ENCODE measurements around the gene C1orf210.

Gene C1orf210

DNA sequence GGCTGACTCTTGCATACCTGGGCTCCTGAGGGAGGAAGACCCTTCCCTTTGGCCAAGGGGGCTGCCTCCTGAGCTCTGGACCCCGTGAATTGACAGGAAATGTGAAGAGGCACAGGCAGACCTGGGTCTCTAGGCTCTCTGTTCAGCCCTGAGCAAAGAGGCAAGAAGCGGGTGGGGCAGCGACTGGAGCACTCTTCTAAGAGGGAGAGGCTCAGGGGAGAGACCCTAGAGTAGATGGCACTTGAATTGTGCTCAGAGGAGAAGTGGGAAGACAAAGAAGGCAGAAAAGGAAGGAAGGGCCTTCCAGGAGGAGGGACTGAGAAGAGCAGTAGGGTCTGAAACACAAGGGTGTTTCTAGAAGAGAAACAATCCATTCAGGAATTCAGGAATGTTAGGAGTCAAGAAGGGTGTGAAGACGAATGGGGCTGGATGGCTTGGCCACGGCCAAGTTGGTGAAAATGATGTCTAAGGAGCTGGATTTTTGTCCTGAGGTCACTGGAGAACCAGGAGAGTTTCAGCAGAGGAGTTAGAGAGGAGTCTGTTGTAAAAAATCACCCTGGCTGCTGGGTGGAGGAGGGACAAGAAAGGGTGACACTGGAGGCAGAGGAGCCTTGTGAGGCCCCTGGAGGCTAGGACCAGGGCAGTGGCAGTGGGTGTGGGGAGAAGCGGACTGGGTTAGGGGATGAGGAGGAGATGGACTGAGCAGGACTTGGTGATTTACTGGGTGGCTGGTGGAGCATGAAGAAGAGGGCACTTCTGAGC, 20.7 kb upstream of the C1orf210 start:
- Mint-ChIP-seq H3K27me3 (peaks cover 3% of the 10 kb centered on the region), H3K4me1 (no peaks in the 10 kb centered on the region), H3K9me3 (no peaks in the 10 kb centered on the region), H3K4me3 (no peak overlapping the region), H3K36me3 (ENCODE audit: low read depth) (no peaks in the 10 kb centered on the region), H3K27ac (no peak overlapping the region)
- no peak for ATAC-seq
- no peak for DNase-seq

DNA sequence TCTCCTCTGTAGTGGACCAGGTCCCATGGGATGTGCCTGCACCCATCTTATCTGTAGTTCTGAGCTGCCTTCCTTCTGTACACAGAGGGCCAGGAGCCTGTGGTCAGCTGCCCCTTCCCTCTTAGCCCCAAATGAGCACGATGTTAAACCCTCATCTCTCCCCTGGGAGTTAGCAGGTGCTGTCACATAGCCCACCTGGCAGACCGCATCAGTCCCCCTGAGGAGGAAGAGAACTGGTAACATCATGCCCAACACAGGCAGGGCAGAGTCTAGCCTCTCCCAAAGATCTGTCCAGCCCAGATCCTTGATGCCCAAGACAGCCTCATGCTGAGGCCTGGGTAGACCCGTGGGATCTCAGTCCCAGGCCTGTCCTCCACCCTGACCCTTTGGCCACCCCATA, 20.1 kb upstream of the C1orf210 start:
- Mint-ChIP-seq H3K27ac (no peak overlapping the region), H3K27me3 (peaks cover 3% of the 10 kb centered on the region), H3K36me3 (ENCODE audit: low read depth) (no peaks in the 10 kb centered on the region), H3K4me3 (no peak overlapping the region), H3K4me1 (no peaks in the 10 kb centered on the region), H3K9me3 (no peaks in the 10 kb centered on the region)
- ATAC-seq (no peak), DNase-seq (no peak)

DNA sequence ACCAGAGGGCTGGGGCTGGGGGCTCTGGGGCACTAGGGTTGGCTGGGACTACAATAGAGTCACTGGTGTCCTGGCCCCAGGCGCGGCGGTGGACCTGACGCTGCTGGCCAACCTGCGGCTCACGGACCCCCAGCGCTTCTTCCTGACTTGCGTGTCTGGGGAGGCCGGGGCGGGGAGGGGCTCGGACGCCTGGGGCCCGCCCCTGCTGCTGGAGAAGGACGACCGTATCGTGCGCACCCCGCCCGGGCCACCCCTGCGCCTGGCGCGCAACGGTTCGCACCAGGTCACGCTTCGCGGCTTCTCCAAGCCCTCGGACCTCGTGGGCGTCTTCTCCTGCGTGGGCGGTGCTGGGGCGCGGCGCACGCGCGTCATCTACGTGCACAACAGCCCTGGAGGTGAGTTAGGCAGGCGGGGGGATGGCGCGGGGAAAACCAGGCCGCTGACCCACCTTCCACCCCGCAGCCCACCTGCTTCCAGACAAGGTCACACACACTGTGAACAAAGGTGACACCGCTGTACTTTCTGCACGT, 19.5 kb upstream of the C1orf210 start:
- peaks cover 3% of the 10 kb centered on the region for H3K27me3 Mint-ChIP-seq
- ATAC-seq (no peak), DNase-seq (no peak)
- H3K4me3 Mint-ChIP-seq, result no peak overlapping the region
- H3K4me1 Mint-ChIP-seq, result no peaks in the 10 kb centered on the region
- no peaks in the 10 kb centered on the region for H3K36me3 Mint-ChIP-seq (ENCODE audit: low read depth)
- no peaks in the 10 kb centered on the region for H3K9me3 Mint-ChIP-seq
- H3K27ac Mint-ChIP-seq, result no peak overlapping the region

DNA sequence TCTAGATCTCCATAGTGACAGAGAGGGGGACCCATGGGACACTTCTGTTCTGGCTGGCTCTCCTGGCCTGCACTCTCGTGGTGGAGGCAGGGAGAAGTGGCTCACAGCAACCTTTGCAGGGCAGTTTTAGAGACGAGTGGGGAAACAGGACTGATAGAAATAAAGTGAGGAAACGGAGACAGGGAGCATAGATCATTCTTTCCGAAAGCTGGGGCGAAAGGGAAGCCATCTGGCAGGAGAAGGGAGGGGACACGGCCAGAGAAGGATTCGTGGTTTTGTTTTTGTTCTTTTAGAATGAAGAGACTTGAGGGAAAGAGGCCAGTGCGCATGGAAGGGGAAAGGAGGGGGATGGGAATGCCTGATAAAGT, 18.9 kb upstream of the C1orf210 start:
- H3K4me3 Mint-ChIP-seq, result no peak overlapping the region
- no peaks in the 10 kb centered on the region for H3K36me3 Mint-ChIP-seq (ENCODE audit: low read depth)
- DNase-seq (no peak), ATAC-seq (no peak)
- no peaks in the 10 kb centered on the region for H3K9me3 Mint-ChIP-seq
- H3K27ac Mint-ChIP-seq, result no peak overlapping the region
- H3K27me3 Mint-ChIP-seq, result peaks cover 3% of the 10 kb centered on the region
- H3K4me1 Mint-ChIP-seq, result no peaks in the 10 kb centered on the region

DNA sequence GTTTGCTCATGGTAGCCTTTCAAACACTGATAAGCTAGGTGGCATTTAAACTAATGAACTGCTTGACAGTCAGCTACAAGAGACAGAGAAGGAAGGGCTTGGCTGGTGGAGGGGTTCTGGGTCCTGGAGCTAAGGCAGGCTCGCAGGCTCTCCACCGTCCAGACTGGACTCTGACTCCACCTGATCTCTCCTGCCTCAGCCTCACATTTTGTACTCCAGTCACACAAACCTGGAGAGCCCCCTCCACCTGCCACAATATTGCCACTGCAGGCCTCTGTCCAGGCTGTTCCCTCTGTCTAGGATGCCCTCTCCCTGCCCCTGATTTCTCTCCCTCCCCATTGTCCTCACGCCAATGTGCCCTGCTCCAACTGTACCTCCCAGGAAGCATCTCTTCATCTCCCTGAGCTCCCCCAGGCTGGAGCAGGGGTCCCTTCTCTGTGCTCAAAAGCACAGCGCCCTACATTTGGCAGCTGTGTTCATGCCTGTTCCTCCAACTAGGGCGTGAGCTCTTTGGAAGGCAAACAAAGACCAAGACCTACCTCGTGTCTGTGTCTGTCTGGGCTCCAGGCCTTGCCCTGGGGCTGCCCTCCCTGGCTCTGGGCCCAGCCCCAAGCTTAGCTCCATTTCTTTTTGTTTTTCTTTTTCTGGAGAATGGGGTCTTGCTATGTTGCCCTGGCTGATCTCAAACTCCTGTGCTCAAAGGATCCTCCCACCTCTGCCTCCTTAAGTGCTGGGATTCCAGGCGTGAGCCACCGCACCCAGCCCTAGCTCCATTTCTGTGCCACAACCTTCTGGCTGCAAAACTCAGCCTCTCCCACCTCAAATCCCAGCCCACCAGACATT, 18.3 kb upstream of the C1orf210 start:
- no peak for ATAC-seq
- H3K36me3 Mint-ChIP-seq (ENCODE audit: low read depth), result no peaks in the 10 kb centered on the region
- H3K27ac Mint-ChIP-seq, result no peak overlapping the region
- H3K9me3 Mint-ChIP-seq, result no peaks in the 10 kb centered on the region
- no peak for DNase-seq
- peaks cover 3% of the 10 kb centered on the region for H3K27me3 Mint-ChIP-seq
- H3K4me1 Mint-ChIP-seq, result no peaks in the 10 kb centered on the region
- H3K4me3 Mint-ChIP-seq, result no peak overlapping the region

DNA sequence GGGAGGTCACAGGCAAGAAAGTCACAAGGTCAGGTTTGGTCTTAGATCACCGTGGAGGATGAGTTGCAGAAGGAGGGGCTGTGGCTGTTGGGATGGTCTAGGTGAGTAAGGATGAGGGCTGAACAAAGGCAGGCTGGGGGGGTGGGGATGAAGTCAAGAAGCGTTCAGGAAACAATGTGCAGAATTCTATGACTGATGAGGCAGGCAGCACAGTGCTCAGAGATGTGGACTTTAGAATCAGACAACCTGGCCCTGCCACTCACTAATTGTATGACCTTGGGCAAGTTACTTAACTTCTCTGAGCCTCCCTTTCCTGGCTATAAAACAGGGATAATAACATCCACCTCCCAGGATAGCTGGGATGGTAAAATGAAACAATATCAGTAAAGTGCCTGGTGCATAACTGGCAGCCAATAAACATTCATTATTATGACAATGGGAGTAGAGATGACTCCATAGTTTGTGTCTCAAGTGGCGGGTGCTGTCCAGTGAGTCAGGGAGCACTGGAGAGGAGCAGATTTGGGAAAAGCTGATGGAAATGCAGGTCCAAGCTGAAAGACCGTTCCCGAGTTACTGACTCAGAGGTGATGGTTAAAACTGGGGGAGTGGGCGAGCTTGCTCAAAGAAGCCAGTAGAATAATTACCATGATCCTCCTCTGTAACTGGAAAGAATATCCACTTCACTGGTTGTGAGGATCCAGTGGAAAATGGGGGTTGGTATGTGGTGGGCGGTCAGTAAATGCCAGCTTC, 17.5 kb upstream of the C1orf210 start:
- H3K36me3 Mint-ChIP-seq (ENCODE audit: low read depth), result no peaks in the 10 kb centered on the region
- no peaks in the 10 kb centered on the region for H3K4me1 Mint-ChIP-seq
- DNase-seq (no peak), ATAC-seq (no peak)
- H3K27ac Mint-ChIP-seq, result no peak overlapping the region
- peaks cover 3% of the 10 kb centered on the region for H3K27me3 Mint-ChIP-seq
- H3K9me3 Mint-ChIP-seq, result no peaks in the 10 kb centered on the region
- no peak overlapping the region for H3K4me3 Mint-ChIP-seq

DNA sequence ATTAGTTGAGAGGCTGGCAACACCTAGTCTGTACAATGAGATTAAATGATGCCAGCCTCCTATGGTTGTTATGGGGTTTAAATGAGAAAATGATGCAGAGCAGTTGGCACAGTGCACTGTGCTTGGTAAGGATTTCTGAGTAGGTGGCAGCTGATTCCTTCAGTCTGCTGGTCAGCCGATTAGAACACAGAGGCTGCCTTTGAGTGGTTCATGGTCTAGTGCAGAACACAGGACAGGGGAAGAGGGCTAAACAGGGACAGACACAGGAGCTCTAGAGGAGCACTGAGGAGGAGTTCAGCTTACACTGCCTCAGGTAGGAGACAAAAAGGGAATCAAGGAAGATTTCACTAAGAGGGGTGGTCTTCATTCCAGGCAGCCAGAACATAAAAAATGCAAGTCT, 16.8 kb upstream of the C1orf210 start:
- H3K27me3 Mint-ChIP-seq, result peaks cover 3% of the 10 kb centered on the region
- no peak overlapping the region for H3K4me3 Mint-ChIP-seq
- no peak for ATAC-seq
- DNase-seq, result no peak
- no peaks in the 10 kb centered on the region for H3K4me1 Mint-ChIP-seq
- H3K9me3 Mint-ChIP-seq, result no peaks in the 10 kb centered on the region
- H3K36me3 Mint-ChIP-seq (ENCODE audit: low read depth), result no peaks in the 10 kb centered on the region
- H3K27ac Mint-ChIP-seq, result no peak overlapping the region

DNA sequence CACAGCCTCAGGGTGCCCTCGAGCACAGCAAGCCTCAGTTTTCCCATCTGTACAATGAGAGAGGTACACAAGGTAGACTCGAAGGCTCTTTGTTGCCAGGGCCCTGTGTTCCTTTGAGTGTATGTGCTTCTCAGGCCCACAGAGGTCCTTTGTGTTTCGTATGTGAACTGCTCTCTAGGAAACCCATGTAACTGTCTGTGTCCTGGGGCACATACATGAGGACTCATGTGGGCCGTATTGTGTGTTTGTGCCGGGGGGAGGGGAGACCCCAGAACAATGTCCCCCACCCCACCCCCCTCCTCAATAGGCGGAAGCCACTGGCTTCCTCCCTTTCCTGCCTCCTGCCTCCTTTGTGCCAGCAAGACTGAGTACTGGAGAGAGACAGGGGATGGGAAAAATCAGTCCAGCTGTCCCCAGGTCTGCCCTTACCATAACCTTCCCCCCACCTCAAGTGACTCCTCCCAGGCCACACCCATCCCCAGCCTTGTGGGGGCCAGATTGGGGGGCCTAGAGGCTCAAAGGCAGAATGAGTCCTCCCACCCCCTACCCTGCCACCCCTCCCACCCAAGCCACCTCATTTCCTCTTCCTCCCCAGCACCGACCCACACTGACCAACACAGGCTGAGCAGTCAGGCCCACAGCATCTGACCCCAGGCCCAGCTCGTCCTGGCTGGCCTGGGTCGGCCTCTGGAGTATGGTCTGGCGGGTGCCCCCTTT, 15.2 kb upstream of the C1orf210 start, which contains the start of gene TIE1:
Gene TIE1 (plus strand): TSS at position 605 of the 717 bp plus-strand sequence. CDS start 90 bp downstream, at position 695.
- DNase-seq (no peak), ATAC-seq (no peak)
- Mint-ChIP-seq H3K27ac (no peak within 1 kb of the TSS), H3K4me3 (no peak within 1 kb of the TSS), H3K36me3 (ENCODE audit: low read depth) (no peaks in the 10 kb centered on the region), H3K9me3 (no peaks in the 10 kb centered on the region), H3K4me1 (peaks cover 6% of the 10 kb centered on the region), H3K27me3 (no peaks in the 10 kb centered on the region)

DNA sequence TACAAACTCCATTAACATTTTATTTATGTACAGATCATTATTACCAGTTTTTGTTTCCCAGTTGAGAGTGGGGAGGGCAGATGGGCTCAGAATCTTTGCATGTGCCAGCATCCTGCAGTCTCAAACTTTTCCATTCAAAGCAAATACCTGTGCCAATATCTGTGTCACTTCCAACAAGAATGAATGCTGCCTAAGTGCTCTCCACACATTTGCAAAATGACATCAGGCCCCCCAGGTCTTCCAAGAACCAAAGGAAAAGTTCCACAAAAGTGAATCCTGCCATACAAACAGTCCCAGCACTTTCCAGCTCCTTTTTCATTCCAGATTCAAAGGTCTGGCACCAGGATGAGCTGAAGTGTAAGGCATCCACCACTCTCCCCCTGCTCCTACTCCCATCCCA, 13.7 kb upstream of the C1orf210 start:
- no peaks in the 10 kb centered on the region for H3K9me3 Mint-ChIP-seq
- H3K27ac Mint-ChIP-seq, result no peak overlapping the region
- ATAC-seq (no peak), DNase-seq (no peak)
- no peak overlapping the region for H3K4me3 Mint-ChIP-seq
- H3K27me3 Mint-ChIP-seq, result no peaks in the 10 kb centered on the region
- peaks cover 12% of the 10 kb centered on the region for H3K4me1 Mint-ChIP-seq
- no peaks in the 10 kb centered on the region for H3K36me3 Mint-ChIP-seq (ENCODE audit: low read depth)

DNA sequence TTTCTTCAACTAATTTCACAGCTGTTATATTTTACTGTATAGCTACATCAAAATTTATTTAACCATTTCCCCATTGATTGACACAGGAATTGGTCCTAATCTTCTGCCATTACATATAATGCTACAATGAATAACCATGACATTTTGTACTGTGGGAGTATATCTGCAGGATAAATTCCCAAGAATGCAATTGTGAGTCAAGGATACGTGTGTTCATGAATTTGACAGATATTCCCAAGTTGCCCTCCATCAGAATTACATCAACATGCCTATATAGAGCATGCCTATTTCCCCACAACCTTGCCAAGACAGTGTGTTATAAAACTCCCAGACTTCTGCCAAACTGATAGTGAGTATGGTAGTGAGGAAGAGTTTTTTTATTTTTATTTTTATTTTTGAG, 12.7 kb upstream of the C1orf210 start:
- no peak overlapping the region for H3K4me3 Mint-ChIP-seq
- ATAC-seq (no peak), DNase-seq (no peak)
- peaks cover 12% of the 10 kb centered on the region for H3K4me1 Mint-ChIP-seq
- no peaks in the 10 kb centered on the region for H3K9me3 Mint-ChIP-seq
- no peak overlapping the region for H3K27ac Mint-ChIP-seq
- no peaks in the 10 kb centered on the region for H3K36me3 Mint-ChIP-seq (ENCODE audit: low read depth)
- no peaks in the 10 kb centered on the region for H3K27me3 Mint-ChIP-seq

DNA sequence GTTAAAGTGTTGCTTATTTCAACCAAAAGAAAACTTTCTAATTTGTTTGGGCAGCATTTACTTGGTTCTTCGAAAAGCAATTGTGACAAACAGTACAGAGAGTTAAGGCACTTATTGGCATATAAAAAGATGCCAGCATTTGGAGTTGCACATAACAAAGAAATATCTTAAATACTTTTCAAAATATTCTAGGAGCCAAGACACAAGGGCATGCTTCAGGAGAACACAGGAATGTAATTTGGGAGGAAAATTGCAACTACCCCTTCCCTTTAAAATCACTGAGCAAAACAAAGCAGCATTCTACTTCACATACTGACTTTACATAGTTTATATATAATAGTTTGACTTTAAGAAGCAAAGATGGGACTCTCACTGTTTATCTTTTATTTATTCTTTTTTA, 10.8 kb upstream of the C1orf210 start:
- Mint-ChIP-seq H3K27me3 (no peaks in the 10 kb centered on the region), H3K4me1 (peaks cover 12% of the 10 kb centered on the region), H3K4me3 (no peak overlapping the region), H3K9me3 (no peaks in the 10 kb centered on the region), H3K36me3 (ENCODE audit: low read depth) (no peaks in the 10 kb centered on the region), H3K27ac (no peak overlapping the region)
- ATAC-seq, result no peak
- no peak for DNase-seq

DNA sequence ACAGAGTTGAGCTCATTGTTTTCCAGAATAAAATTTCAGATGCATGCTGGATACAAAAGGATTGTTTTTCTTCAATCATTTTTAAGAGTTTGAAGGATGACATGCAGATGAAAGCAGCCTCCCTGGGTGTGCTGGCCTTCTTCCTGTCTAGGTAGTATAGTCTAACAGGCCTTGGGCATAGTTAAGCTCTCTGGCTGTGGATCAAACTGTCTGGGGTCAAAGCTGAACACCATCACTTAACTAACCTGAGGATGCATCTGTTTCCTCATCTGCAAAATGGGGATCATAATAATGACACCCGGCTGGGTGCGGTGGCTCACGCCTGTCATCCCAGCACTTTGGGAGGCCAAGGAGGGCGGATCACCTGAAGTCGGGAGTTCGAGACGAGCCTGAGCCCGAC, 9.4 kb upstream of the C1orf210 start:
- Mint-ChIP-seq H3K27me3 (no peaks in the 10 kb centered on the region), H3K9me3 (no peaks in the 10 kb centered on the region), H3K4me1 (peaks cover 12% of the 10 kb centered on the region), H3K36me3 (ENCODE audit: low read depth) (no peaks in the 10 kb centered on the region), H3K27ac (no peak overlapping the region), H3K4me3 (no peak overlapping the region)
- DNase-seq, result no peak
- no peak for ATAC-seq

DNA sequence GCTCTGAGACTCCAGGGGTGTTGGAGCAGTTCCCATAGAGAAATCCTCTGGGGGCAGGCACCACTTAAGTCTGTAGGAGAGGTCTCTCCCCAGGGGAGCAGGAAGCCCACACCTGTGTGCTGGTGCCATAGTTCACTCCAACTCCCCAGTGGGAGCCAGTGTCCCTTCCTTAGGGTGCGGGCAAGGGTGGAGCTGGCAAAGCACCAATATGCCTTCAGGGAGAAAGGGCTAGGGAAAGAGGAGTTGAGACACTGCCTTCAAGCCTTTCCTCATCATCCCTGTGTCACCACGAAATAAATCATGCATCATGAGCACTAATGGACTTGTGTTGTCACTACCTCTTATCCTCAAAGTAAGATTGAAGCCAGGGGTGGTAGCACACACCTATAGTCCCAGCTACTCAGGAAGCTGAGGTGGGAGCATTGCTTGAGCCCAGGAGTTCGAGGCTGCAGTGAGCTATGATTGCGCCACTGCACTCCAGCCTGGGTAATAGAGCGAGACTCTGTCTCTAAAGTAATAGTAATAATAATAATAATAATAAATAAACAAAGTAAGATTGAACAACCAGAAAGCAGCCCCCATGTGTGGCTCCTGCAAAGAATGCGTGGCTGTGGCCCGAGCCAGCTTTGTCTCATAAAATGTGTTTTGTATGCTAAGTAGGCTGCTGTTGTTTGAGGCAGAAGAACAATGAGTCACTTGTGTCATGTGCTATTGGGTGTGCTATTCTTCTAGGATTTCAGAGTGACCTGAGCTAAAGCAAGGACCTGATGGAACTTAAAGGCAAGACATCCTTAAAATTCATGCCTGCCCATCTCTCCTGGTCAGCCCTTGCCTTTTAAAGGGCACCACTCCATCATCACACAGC, 8.7 kb upstream of the C1orf210 start:
- Mint-ChIP-seq H3K9me3 (no peaks in the 10 kb centered on the region), H3K4me3 (no peak overlapping the region), H3K27me3 (no peaks in the 10 kb centered on the region), H3K36me3 (ENCODE audit: low read depth) (no peaks in the 10 kb centered on the region), H3K4me1 (peaks cover 12% of the 10 kb centered on the region), H3K27ac (no peak overlapping the region)
- DNase-seq (no peak), ATAC-seq (no peak)

Measured in activated naive CD8-positive, alpha-beta T cell treated with anti-CD3 and anti-CD28 coated beads, Interleukin-2, amount 50 U/mL, for 24 hours (primary cell).